Sigmoid colon (tissue), 7 donors: Measurements from ENCODE around the gene VMP1. TPM values are rescaled to one million over a fixed set of nuclear protein-coding genes. Genes with fewer than 3 reads are reported as not detected.

Source experiments
- DNase-seq: peaks from one replicate; pipeline ENCODE4 v3.0.0-alpha.2; 2019
- H3K27ac ChIP-seq, 4 donors: fragments of 200-600 bp; sonication (generic); one replicate each; pipeline ENCODE4 v1.5.1; 2016 to 2019; ENCODE audit warnings: mild to moderate bottlenecking in 1 of 4
- H3K27me3 ChIP-seq, 3 donors: fragments of 200-600 bp; sonication (generic); one replicate each; pipeline ENCODE4 v1.5.1; 2019; ENCODE audit warnings: mild to moderate bottlenecking in 1 of 3
- H3K36me3 ChIP-seq, 4 donors: fragments of 200-600 bp; sonication (generic); one replicate each; pipeline ENCODE4 v1.5.1; 2016 to 2019
- H3K4me1 ChIP-seq, 4 donors: fragments of 200-600 bp; sonication (generic); one replicate each; pipeline ENCODE4 v1.5.1; 2017 to 2019
- H3K4me3 ChIP-seq, 4 donors: fragments of 200-600 bp; sonication (generic); one replicate each; pipeline ENCODE4 v1.5.1; 2017 to 2019; ENCODE audit warnings: mild to moderate bottlenecking in 2 of 4, moderate library complexity in 1 of 4
- H3K9me3 ChIP-seq, 4 donors: fragments of 200-600 bp in 3 of 4; sonication (generic) in 3 of 4; one replicate each; pipeline versions ENCODE4 v1.5.1 to v1.6.1; 2013 to 2019
- CTCF ChIP-seq, 4 experiments: fragments of 450-650 bp in 3 of 4; fragments of 200-600 bp in 1 of 4; IDR thresholded peaks; one replicate each; pipeline ENCODE4 v1.5.1; 2016 to 2019; ENCODE audit warnings: antibody characterized with exemption in 4 of 4, mild to moderate bottlenecking in 3 of 4, moderate library complexity in 2 of 4
- EP300 ChIP-seq, 4 donors: sonication (generic); formaldehyde crosslinking; IDR thresholded peaks; one replicate each; pipeline ENCODE4 v1.6.1; 2017; ENCODE audit warnings: antibody characterized with exemption in 4 of 4
- POLR2A ChIP-seq, 2 donors: fragments of 450-650 bp; IDR thresholded peaks; one replicate each; pipeline ENCODE4 v1.6.1; 2016; ENCODE audit warnings: antibody characterized with exemption in 2 of 2, mild to moderate bottlenecking in 2 of 2, moderate library complexity in 2 of 2
- POLR2AphosphoS5 ChIP-seq, 4 donors: sonication (generic); formaldehyde crosslinking; IDR thresholded peaks; one replicate each; pipeline ENCODE4 v1.6.1; 2017; ENCODE audit warnings: antibody characterized with exemption in 4 of 4
- WGBS, 2 donors: extraction: QIAGEN DNeasy Blood & Tissue Kit; methylation state at CpG; one replicate each; pipeline ENCODE4 v1.1.7; 2013; 5-methylcytosine and 5-hydroxymethylcytosine counted together
- intact Hi-C: fragments of 100-400 bp; cut with DNase I; formaldehyde crosslinking; loops from one replicate; pipeline ENCODE4 v1.15.1; 2023
- polyA plus RNA-seq, 3 donors: library from polyadenylated mRNA; stranded (reverse); fragments of 200-250 nt; gene quantifications; one replicate each; pipeline ENCODE4 v1.2.3, GENCODE V29; 2013
- total RNA-seq, 4 donors: library from RNA; depleted of rRNA; stranded (reverse); fragments of >200 nt; gene quantifications; one replicate each; pipeline ENCODE4 v1.1.0, GENCODE V29; 2016
- donor health status: healthy with polysubstance abuse.
- donor health status: Bipolar disorder and iron deficiency.
- donor health status: healthy.

The VMP1 gene
- total and polyA plus RNA-seq, 7 donors = 26.1 to 247 (median 132) TPM

GRCh38 chr17:59712862-59713261 lies 5.4 kb downstream of the VMP1 start:
- Histone ChIP-seq H3K4me3 (no peak overlapping the region), H3K27me3 (no peaks in the 10 kb centered on the region), H3K4me1 (peaks cover 0 to 43% (median 32%) of the 10 kb centered on the region in 4 donors), H3K9me3 (no peaks in the 10 kb centered on the region), H3K27ac (no peak overlapping the region), H3K36me3 (no peaks in the 10 kb centered on the region)
- DNase-seq = no peak
- intact Hi-C loops = no loop called here
- 96 to 97% methylated on average over 2 of the region's 2 CpGs for WGBS, 2 donors
- TF ChIP-seq EP300 (IDR thresholded peaks at IDR 0.05) (no peak), CTCF (IDR thresholded peaks at IDR 0.05) (no peak), POLR2AphosphoS5 (IDR thresholded peaks at IDR 0.05) (no peak)

DNA sequence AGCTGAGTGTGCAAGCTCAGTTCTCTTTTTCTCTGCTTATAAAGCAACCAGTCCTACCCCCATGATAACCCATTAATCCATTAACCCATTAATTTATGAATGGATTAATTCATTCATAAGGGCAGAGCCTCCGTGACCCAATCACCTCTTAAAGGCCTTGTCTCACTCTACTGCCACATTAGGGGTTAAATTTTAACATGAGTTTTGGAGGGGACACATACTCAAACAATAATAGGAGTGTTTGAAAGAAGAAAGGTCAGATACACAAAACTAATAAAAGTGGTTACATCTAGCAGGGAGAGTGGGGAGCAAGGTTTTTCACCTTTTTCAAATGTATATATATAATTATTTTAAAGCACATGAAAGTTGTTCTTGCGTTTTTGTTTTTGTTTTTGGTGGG lies 6.8 kb downstream of the VMP1 start:
- no peaks in the 10 kb centered on the region for H3K9me3 ChIP-seq
- no peak overlapping the region for H3K4me3 ChIP-seq
- 93% methylated on average over 2 of the region's 2 CpGs for WGBS, 2 donors
- no peak overlapping the region for H3K27ac ChIP-seq
- H3K36me3 ChIP-seq = no peaks in the 10 kb centered on the region
- DNase-seq = no peak
- peaks cover 0 to 30% (median 19%) of the 10 kb centered on the region in 4 donors for H3K4me1 ChIP-seq
- no peaks in the 10 kb centered on the region for H3K27me3 ChIP-seq
- intact Hi-C loops = no loop called here
- TF ChIP-seq EP300 (IDR thresholded peaks at IDR 0.05) = no peak
- no peak for TF ChIP-seq CTCF (IDR thresholded peaks at IDR 0.05)
- no peak for TF ChIP-seq POLR2A (IDR thresholded peaks at IDR 0.05)
- TF ChIP-seq POLR2AphosphoS5 (IDR thresholded peaks at IDR 0.05) = no peak

DNA sequence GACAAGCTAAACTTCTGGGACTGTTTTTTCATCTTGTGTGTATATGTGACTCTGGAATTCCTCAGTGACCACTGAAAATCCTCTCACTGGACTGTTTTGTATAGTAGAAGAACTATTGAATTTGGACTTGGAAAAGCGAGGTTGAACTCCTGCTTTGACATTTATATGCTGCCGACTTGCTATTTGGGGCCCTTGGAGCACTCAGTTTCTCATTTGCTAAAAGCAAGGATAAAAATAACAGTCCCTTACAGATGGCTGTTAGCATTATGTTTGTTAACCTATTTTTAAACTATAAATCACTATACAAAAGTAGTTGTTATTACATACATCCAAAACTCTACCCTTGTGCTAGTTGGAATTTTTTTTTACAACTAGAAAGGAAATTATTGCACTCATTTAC lies 9.0 kb downstream of the VMP1 start:
- Histone ChIP-seq H3K4me1 (peaks cover 0 to 18% (median 17%) of the 10 kb centered on the region in 4 donors), H3K27ac (peak overlapping the region; percentile 29 to 75 (median 72)), H3K36me3 (no peaks in the 10 kb centered on the region), H3K9me3 (no peaks in the 10 kb centered on the region), H3K27me3 (no peaks in the 10 kb centered on the region), H3K4me3 (no peak overlapping the region)
- intact Hi-C loops = no loop called here
- WGBS, 2 donors = 87 to 92% methylated on average over 2 of the region's 2 CpGs
- TF ChIP-seq CTCF (IDR thresholded peaks at IDR 0.05) = no peak
- no peak for TF ChIP-seq EP300 (IDR thresholded peaks at IDR 0.05)
- no peak for TF ChIP-seq POLR2A (IDR thresholded peaks at IDR 0.05)
- TF ChIP-seq POLR2AphosphoS5 (IDR thresholded peaks at IDR 0.05) = no peak
- no peak for DNase-seq

GRCh38 chr17:59719526-59719925 lies 12.1 kb downstream of the VMP1 start:
- TF ChIP-seq CTCF (IDR thresholded peaks at IDR 0.05) = no peak
- no peak for TF ChIP-seq EP300 (IDR thresholded peaks at IDR 0.05)
- no peak for TF ChIP-seq POLR2A (IDR thresholded peaks at IDR 0.05)
- TF ChIP-seq POLR2AphosphoS5 (IDR thresholded peaks at IDR 0.05) = no peak
- H3K4me1 ChIP-seq = peaks cover 0 to 26% (median 19%) of the 10 kb centered on the region in 4 donors

GRCh38 chr17:59722623-59723022 lies 15.2 kb downstream of the VMP1 start:
- WGBS, 2 donors = 85 to 94% methylated on average over 4 of the region's 4 CpGs
- no peak overlapping the region for H3K4me3 ChIP-seq

More at GRCh38 chr17:59719526-59719925, 12.1 kb downstream of the VMP1 start:
- intact Hi-C loops = no loop called here
- Histone ChIP-seq H3K9me3 (no peaks in the 10 kb centered on the region), H3K4me3 (no peak overlapping the region), H3K36me3 (no peaks in the 10 kb centered on the region), H3K27me3 (no peaks in the 10 kb centered on the region), H3K27ac (peak overlapping the region in 2 of 4 donors; percentile 16 to 34)
- no peak for DNase-seq

More at GRCh38 chr17:59722623-59723022, 15.2 kb downstream of the VMP1 start:
- Histone ChIP-seq H3K9me3 (no peaks in the 10 kb centered on the region), H3K4me1 (peaks cover 0 to 16% (median 12%) of the 10 kb centered on the region in 4 donors), H3K36me3 (no peaks in the 10 kb centered on the region), H3K27me3 (no peaks in the 10 kb centered on the region), H3K27ac (no peak overlapping the region)
- intact Hi-C loops = no loop called here
- DNase-seq = no peak
- TF ChIP-seq EP300 (IDR thresholded peaks at IDR 0.05) (no peak), CTCF (IDR thresholded peaks at IDR 0.05) (no peak), POLR2AphosphoS5 (IDR thresholded peaks at IDR 0.05) (no peak), POLR2A (IDR thresholded peaks at IDR 0.05) (no peak)
